H1 (cell line): Measurements from ENCODE around the gene LACTB. TPM values are rescaled to one million over a fixed set of nuclear protein-coding genes. Genes with fewer than 3 reads are reported as not detected.

ENCODE experiments used
- CREB1 ChIP-seq: IDR thresholded peaks from 2 replicates; pipeline ENCODE4 v1.6.1; 2012; ENCODE audit warnings: inconsistent platforms
- GABPA ChIP-seq: IDR thresholded peaks from 2 replicates; pipeline ENCODE4 v1.6.1; 2011; ENCODE audit warnings: mild to moderate bottlenecking, low read length, moderate library complexity, borderline replicate concordance; ENCODE audit not compliant: insufficient read depth
- HDAC2 ChIP-seq, 2 experiments: fragments of 300-600 bp in 1 of 2; sonication (generic) in 1 of 2; IDR thresholded peaks; 2 replicates each; pipeline ENCODE4 v1.6.1; 2011 to 2012; ENCODE audit warnings: low read depth in 2 of 2, low read length in 2 of 2, mild to moderate bottlenecking in 2 of 2, moderate library complexity in 2 of 2, borderline replicate concordance in 1 of 2, inconsistent platforms in 1 of 2
- SIRT6 ChIP-seq: IDR thresholded peaks from one replicate; pipeline ENCODE4 v1.7.1; 2012; ENCODE audit warnings: low read length, inconsistent platforms
- SIX5 ChIP-seq: IDR thresholded peaks from 2 replicates; pipeline ENCODE4 v1.6.1; 2011; ENCODE audit warnings: mild to moderate bottlenecking, low read depth, low read length
- TBP ChIP-seq: IDR thresholded peaks from 2 replicates; pipeline ENCODE4 v1.6.1; 2011; ENCODE audit warnings: low read depth, low read length, improper control_type of control experiment
- polyA plus RNA-seq, 7 experiments: library from polyadenylated mRNA; depleted of rRNA in 3 of 7; stranded (reverse) in 5 of 7; unstranded in 2 of 7; fragments of >200 nt in 5 of 7; fragments of 200-250 nt in 2 of 7; gene quantifications; 1 replicate in 5 of 7; 2 replicates in 1 of 7; 4 replicates in 1 of 7; pipeline versions ENCODE4 v1.2.1 to v1.2.3, GENCODE V29; 2011 to 2013; ENCODE audit warnings: missing spikeins in 2 of 7, mixed read lengths in 2 of 7
- total RNA-seq: library from RNA; stranded (reverse); fragmentation: NEBNext Ultra II Directional; extraction: Animal tissue kit (Norgen Biotek cat#: 25700); gene quantifications from 2 replicates; pipeline ENCODE4 v1.2.1, GENCODE V29; 2021
- TF ChIP-seq, protein P1 (sequence below): fragments of 300-600 bp; sonication (generic); IDR thresholded peaks from 2 replicates; pipeline ENCODE4 v1.7.1; 2012; ENCODE audit warnings: low read length, moderate library complexity, mild to moderate bottlenecking, inconsistent platforms; ENCODE audit not compliant: insufficient replicate concordance

Gene LACTB
- total and polyA plus RNA-seq, 2 of the 8 experiments (the other 6 are each of a cell fraction or from before 2014, with no cell fraction given), result 5.8 to 14.9 TPM

DNA sequence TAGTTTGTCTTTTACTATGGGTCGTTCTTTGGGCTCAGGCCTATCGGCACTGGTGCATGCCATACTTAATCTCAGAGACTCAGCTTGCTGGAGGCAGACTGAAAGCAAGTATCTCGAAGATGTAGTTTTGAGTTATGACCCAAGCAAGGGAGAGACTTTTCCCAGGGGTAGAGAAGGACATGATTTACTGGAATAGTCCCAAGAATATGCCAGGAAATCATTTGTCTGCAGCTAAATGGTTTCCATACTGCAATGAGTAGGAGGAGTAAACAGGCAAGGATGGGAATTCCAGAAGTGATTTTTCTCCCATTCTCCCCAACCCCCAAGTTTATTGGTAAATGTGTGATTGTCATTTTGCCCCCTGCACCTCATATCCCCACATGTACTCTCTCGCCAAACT lies 35.4 kb upstream of the LACTB start (continued):
- no peak for TF ChIP-seq SIRT6
- TF ChIP-seq SIX5, result no peak
- TF ChIP-seq TBP, result no peak
- TF ChIP-seq, protein P1, sequence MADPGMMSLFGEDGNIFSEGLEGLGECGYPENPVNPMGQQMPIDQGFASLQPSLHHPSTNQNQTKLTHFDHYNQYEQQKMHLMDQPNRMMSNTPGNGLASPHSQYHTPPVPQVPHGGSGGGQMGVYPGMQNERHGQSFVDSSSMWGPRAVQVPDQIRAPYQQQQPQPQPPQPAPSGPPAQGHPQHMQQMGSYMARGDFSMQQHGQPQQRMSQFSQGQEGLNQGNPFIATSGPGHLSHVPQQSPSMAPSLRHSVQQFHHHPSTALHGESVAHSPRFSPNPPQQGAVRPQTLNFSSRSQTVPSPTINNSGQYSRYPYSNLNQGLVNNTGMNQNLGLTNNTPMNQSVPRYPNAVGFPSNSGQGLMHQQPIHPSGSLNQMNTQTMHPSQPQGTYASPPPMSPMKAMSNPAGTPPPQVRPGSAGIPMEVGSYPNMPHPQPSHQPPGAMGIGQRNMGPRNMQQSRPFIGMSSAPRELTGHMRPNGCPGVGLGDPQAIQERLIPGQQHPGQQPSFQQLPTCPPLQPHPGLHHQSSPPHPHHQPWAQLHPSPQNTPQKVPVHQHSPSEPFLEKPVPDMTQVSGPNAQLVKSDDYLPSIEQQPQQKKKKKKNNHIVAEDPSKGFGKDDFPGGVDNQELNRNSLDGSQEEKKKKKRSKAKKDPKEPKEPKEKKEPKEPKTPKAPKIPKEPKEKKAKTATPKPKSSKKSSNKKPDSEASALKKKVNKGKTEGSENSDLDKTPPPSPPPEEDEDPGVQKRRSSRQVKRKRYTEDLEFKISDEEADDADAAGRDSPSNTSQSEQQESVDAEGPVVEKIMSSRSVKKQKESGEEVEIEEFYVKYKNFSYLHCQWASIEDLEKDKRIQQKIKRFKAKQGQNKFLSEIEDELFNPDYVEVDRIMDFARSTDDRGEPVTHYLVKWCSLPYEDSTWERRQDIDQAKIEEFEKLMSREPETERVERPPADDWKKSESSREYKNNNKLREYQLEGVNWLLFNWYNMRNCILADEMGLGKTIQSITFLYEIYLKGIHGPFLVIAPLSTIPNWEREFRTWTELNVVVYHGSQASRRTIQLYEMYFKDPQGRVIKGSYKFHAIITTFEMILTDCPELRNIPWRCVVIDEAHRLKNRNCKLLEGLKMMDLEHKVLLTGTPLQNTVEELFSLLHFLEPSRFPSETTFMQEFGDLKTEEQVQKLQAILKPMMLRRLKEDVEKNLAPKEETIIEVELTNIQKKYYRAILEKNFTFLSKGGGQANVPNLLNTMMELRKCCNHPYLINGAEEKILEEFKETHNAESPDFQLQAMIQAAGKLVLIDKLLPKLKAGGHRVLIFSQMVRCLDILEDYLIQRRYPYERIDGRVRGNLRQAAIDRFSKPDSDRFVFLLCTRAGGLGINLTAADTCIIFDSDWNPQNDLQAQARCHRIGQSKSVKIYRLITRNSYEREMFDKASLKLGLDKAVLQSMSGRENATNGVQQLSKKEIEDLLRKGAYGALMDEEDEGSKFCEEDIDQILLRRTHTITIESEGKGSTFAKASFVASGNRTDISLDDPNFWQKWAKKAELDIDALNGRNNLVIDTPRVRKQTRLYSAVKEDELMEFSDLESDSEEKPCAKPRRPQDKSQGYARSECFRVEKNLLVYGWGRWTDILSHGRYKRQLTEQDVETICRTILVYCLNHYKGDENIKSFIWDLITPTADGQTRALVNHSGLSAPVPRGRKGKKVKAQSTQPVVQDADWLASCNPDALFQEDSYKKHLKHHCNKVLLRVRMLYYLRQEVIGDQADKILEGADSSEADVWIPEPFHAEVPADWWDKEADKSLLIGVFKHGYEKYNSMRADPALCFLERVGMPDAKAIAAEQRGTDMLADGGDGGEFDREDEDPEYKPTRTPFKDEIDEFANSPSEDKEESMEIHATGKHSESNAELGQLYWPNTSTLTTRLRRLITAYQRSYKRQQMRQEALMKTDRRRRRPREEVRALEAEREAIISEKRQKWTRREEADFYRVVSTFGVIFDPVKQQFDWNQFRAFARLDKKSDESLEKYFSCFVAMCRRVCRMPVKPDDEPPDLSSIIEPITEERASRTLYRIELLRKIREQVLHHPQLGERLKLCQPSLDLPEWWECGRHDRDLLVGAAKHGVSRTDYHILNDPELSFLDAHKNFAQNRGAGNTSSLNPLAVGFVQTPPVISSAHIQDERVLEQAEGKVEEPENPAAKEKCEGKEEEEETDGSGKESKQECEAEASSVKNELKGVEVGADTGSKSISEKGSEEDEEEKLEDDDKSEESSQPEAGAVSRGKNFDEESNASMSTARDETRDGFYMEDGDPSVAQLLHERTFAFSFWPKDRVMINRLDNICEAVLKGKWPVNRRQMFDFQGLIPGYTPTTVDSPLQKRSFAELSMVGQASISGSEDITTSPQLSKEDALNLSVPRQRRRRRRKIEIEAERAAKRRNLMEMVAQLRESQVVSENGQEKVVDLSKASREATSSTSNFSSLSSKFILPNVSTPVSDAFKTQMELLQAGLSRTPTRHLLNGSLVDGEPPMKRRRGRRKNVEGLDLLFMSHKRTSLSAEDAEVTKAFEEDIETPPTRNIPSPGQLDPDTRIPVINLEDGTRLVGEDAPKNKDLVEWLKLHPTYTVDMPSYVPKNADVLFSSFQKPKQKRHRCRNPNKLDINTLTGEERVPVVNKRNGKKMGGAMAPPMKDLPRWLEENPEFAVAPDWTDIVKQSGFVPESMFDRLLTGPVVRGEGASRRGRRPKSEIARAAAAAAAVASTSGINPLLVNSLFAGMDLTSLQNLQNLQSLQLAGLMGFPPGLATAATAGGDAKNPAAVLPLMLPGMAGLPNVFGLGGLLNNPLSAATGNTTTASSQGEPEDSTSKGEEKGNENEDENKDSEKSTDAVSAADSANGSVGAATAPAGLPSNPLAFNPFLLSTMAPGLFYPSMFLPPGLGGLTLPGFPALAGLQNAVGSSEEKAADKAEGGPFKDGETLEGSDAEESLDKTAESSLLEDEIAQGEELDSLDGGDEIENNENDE, result no peak
- TF ChIP-seq HDAC2 (IDR thresholded peaks at IDR 0.05; ENCODE audit: borderline replicate concordance in 1 of 2, low read depth in 2 of 2, low read length in 2 of 2), result no peak
- TF ChIP-seq CREB1, result no peak
- TF ChIP-seq GABPA, result no peak
